ENCODE results near the gene PPL.

The PPL gene

GRCh38 chr16:4859900-4860255, 77.1 kb downstream of the PPL start:
- no peak for DNase-seq (ENCODE audit: low spot score)

GRCh38 chr16:4859190-4859899, 77.6 kb downstream of the PPL start:
- DNase-seq (ENCODE audit: low spot score), result no peak

GRCh38 chr16:4855804-4856203, 81.1 kb downstream of the PPL start:
- DNase-seq (ENCODE audit: low spot score), result no peak

GRCh38 chr16:4855371-4855770, 81.6 kb downstream of the PPL start:
- no peak for DNase-seq (ENCODE audit: low spot score)

GRCh38 chr16:4852221-4852872, 84.6 kb downstream of the PPL start:
- DNase-seq (ENCODE audit: low spot score), result peak; percentile 61

- peak; percentile 23 for DNase-seq (ENCODE audit: low spot score)
These were observed 86.7 kb downstream of the PPL start for GRCh38 chr16:4850211-4850610.

- peak; percentile 48 for DNase-seq (ENCODE audit: low spot score)
These were observed 89.0 kb downstream of the PPL start for GRCh38 chr16:4847774-4848587.

- peak; percentile 98 for DNase-seq (ENCODE audit: low spot score)
These were observed 89.8 kb downstream of the PPL start, which contains the start of the genes GLYR1 and UBN1 for GRCh38 chr16:4846901-4847773. TSS of gene GLYR1 (minus strand) at chr16:4847288. CDS start at chr16:4847265, 23 bp downstream. TSS of gene UBN1 (plus strand) at chr16:4847481. CDS start at chr16:4852918, 5,437 bp downstream.

- DNase-seq (ENCODE audit: low spot score), result peak; percentile 62
These were observed 90.4 kb downstream of the PPL start for GRCh38 chr16:4846503-4846900.

GRCh38 chr16:4840984-4841383, 96.0 kb downstream of the PPL start:
- DNase-seq (ENCODE audit: low spot score), result no peak

- no peak for DNase-seq (ENCODE audit: low spot score)
These were observed 97.0 kb downstream of the PPL start for GRCh38 chr16:4839942-4840341.

GRCh38 chr16:4837733-4838501, 99.0 kb downstream of the PPL start:
- DNase-seq (ENCODE audit: low spot score), result no peak

GRCh38 chr16:4836727-4837126, 100.2 kb downstream of the PPL start:
- DNase-seq (ENCODE audit: low spot score), result no peak

GRCh38 chr16:4833584-4833983, 103.4 kb downstream of the PPL start:
- DNase-seq (ENCODE audit: low spot score), result no peak

GRCh38 chr16:4832698-4833343, 104.1 kb downstream of the PPL start:
- no peak for DNase-seq (ENCODE audit: low spot score)

Data from AG08395 (cell line).